NCI-H2227 treated with DMSO at 0.1 percent for 48 hours (cell line): ENCODE results near the gene GPC6.

Experiments
- DNase-seq: peaks from one replicate; lab custom pipeline; 2025; lab: John Stamatoyannopoulos, UW

GPC6 gene

GRCh38 chr13:93848247-93848646 is 621.6 kb downstream of the GPC6 start:
- DNase-seq: no peak

- no peak for DNase-seq
These were observed 624.6 kb downstream of the GPC6 start for GRCh38 chr13:93851236-93851635.

- DNase-seq: no peak
These were observed 627.3 kb downstream of the GPC6 start for GRCh38 chr13:93853912-93854311.

GRCh38 chr13:93857126-93857525 is 630.5 kb downstream of the GPC6 start:
- no peak for DNase-seq

- no peak for DNase-seq
These were observed 633.1 kb downstream of the GPC6 start for GRCh38 chr13:93859716-93860115.

- no peak for DNase-seq
These were observed 635.2 kb downstream of the GPC6 start for GRCh38 chr13:93861818-93862217.

GRCh38 chr13:93862259-93862658 is 635.7 kb downstream of the GPC6 start:
- no peak for DNase-seq

GRCh38 chr13:93865235-93865634 is 638.6 kb downstream of the GPC6 start:
- no peak for DNase-seq

- DNase-seq: no peak
These were observed 640.9 kb downstream of the GPC6 start for GRCh38 chr13:93867481-93867880.

- DNase-seq: no peak
These were observed 645.8 kb downstream of the GPC6 start for GRCh38 chr13:93872376-93872775.

GRCh38 chr13:93872786-93873347 is 646.3 kb downstream of the GPC6 start:
- no peak for DNase-seq

GRCh38 chr13:93875547-93875946 is 648.9 kb downstream of the GPC6 start:
- DNase-seq: no peak

- no peak for DNase-seq
These were observed 649.6 kb downstream of the GPC6 start for GRCh38 chr13:93876236-93876635.

- DNase-seq: no peak
These were observed 652.1 kb downstream of the GPC6 start for GRCh38 chr13:93878675-93879074.

- DNase-seq: no peak
These were observed 654.8 kb downstream of the GPC6 start for GRCh38 chr13:93881411-93881810.

- DNase-seq: no peak
These were observed 655.6 kb downstream of the GPC6 start for GRCh38 chr13:93882086-93882651.

- DNase-seq: no peak
These were observed 662.9 kb downstream of the GPC6 start for GRCh38 chr13:93889430-93889951.

GRCh38 chr13:93899981-93900380 is 673.4 kb downstream of the GPC6 start:
- DNase-seq: no peak

GRCh38 chr13:93900731-93901130 is 674.1 kb downstream of the GPC6 start:
- no peak for DNase-seq

GRCh38 chr13:93903909-93904308 is 677.3 kb downstream of the GPC6 start:
- no peak for DNase-seq

- no peak for DNase-seq
These were observed 688.7 kb downstream of the GPC6 start for GRCh38 chr13:93915269-93915809.

GRCh38 chr13:93922063-93922855 is 695.7 kb downstream of the GPC6 start:
- DNase-seq: no peak

- DNase-seq: no peak
These were observed 699.4 kb downstream of the GPC6 start for GRCh38 chr13:93925990-93926389.
